K562 (cell line): ENCODE data around the gene ADK.

Experiments
- CTCF ChIP-seq, 3 experiments: IDR thresholded peaks in 2 of 3; conservative IDR thresholded peaks in 1 of 3; 2 replicates each; pipeline ENCODE4 v1.5.1; 2011 to 2012; ENCODE audit warnings: low read length in 3 of 3, mild to moderate bottlenecking in 3 of 3, control low read depth in 2 of 3, improper control_type of control experiment in 1 of 3, inconsistent platforms in 1 of 3, low read depth in 1 of 3, mixed read lengths in 1 of 3, moderate library complexity in 1 of 3; ENCODE audit not compliant: insufficient read depth in 2 of 3
- FOXK2 ChIP-seq, 2 experiments: fragments of 450-650 bp; IDR thresholded peaks in 1 of 2; conservative IDR thresholded peaks in 1 of 2; 2 replicates each; pipeline ENCODE4 v1.6.1; 2016; ENCODE audit warnings: low read depth in 2 of 2, mild to moderate bottlenecking in 1 of 2
- MLX ChIP-seq, 2 experiments: fragments of 450-650 bp in 1 of 2; sonication (generic) in 1 of 2; formaldehyde crosslinking; conservative IDR thresholded peaks; 2 replicates each; pipeline versions ENCODE4 v1.4.0 to v1.8.1; 2020 to 2022; ENCODE audit warnings: mild to moderate bottlenecking in 1 of 2, missing genetic modification reagents in 1 of 2
- MTA2 ChIP-seq: fragments of 450-650 bp; IDR thresholded peaks from 2 replicates; pipeline ENCODE4 v1.6.1; 2016; ENCODE audit warnings: low read depth
- PHF20 ChIP-seq: fragments of 450-650 bp; IDR thresholded peaks from 2 replicates; pipeline ENCODE4 v1.6.1; 2018; ENCODE audit not compliant: partially characterized antibody
- PKNOX1 ChIP-seq: fragments of 450-650 bp; IDR thresholded peaks from 2 replicates; pipeline ENCODE4 v1.6.1; 2016
- RAD51 ChIP-seq: fragments of 450-650 bp; IDR thresholded peaks from 2 replicates; pipeline ENCODE4 v1.7.1; 2016; ENCODE audit warnings: low read depth, mild to moderate bottlenecking, borderline replicate concordance
- SIX5 ChIP-seq, 2 experiments: IDR thresholded peaks; 2 replicates each; pipeline ENCODE4 v1.6.1; 2011; ENCODE audit warnings: low read length in 2 of 2, borderline replicate concordance in 1 of 2, low read depth in 1 of 2, mild to moderate bottlenecking in 1 of 2, moderate library complexity in 1 of 2; ENCODE audit not compliant: insufficient read depth in 1 of 2
- SP1 ChIP-seq: sonication (generic); formaldehyde crosslinking; IDR thresholded peaks from 2 replicates; pipeline ENCODE4 v1.8.1; 2022; ENCODE audit warnings: mild to moderate bottlenecking, missing genetic modification reagents
- TAF1 ChIP-seq: IDR thresholded peaks from 2 replicates; pipeline ENCODE4 v1.6.1; 2011; ENCODE audit warnings: mild to moderate bottlenecking, low read length, moderate library complexity; ENCODE audit not compliant: insufficient read depth, control insufficient read depth, severe bottlenecking; ENCODE audit errors: extremely low read depth
- TAF9B ChIP-seq: fragments of 450-650 bp; IDR thresholded peaks from 2 replicates; pipeline ENCODE4 v1.6.1; 2018; ENCODE audit warnings: mild to moderate bottlenecking; ENCODE audit not compliant: partially characterized antibody
- TOE1 ChIP-seq, 2 experiments: fragments of 450-650 bp in 1 of 2; sonication (generic) in 1 of 2; formaldehyde crosslinking in 1 of 2; IDR thresholded peaks; 2 replicates each; pipeline versions ENCODE4 v1.7.1 to v1.8.0; 2016 to 2022; ENCODE audit warnings: borderline replicate concordance in 2 of 2, mild to moderate bottlenecking in 2 of 2, antibody characterized with exemption in 1 of 2, inconsistent platforms in 1 of 2, low read depth in 1 of 2, missing genetic modification reagents in 1 of 2, moderate library complexity in 1 of 2
- ZNF431 ChIP-seq: sonication (generic); formaldehyde crosslinking; IDR thresholded peaks from 2 replicates; pipeline ENCODE4 v1.8.0; 2022; ENCODE audit warnings: mild to moderate bottlenecking, missing genetic modification reagents

- no peak for TF ChIP-seq TAF1
- TF ChIP-seq ZNF431 (CRISPR knock-in tag), result no peak
- TF ChIP-seq MTA2, result no peak
- no peak for TF ChIP-seq TAF9B
- no peak for TF ChIP-seq TOE1 (IDR thresholded peaks at IDR 0.05; ENCODE audit: borderline replicate concordance)
- TF ChIP-seq TOE1 (CRISPR knock-in tag; IDR thresholded peaks at IDR 0.05; ENCODE audit: borderline replicate concordance, low read depth), result no peak
- TF ChIP-seq PHF20, result no peak
- no peak for TF ChIP-seq PKNOX1
- no peak for TF ChIP-seq FOXK2 (conservative IDR thresholded peaks at IDR 0.05 in 1 of 2, IDR thresholded peaks at IDR 0.05 in 1 of 2; ENCODE audit: low read depth in 2 of 2)
- no peak for TF ChIP-seq RAD51
- TF ChIP-seq SP1, result no peak
- no peak for TF ChIP-seq MLX (CRISPR knock-in tag; conservative IDR thresholded peaks at IDR 0.05)
- no peak for TF ChIP-seq CTCF (IDR thresholded peaks at IDR 0.05 in 2 of 3, conservative IDR thresholded peaks at IDR 0.05 in 1 of 3; ENCODE audit: insufficient read depth in 2 of 3, low read depth in 1 of 3, low read length in 3 of 3)
- TF ChIP-seq SIX5 (IDR thresholded peaks at IDR 0.05; ENCODE audit: borderline replicate concordance in 1 of 2, insufficient read depth in 1 of 2, low read depth in 1 of 2, low read length in 2 of 2), result no peak
Measured at GRCh38 chr10:74650613-74651012, 499.6 kb downstream of the ADK start.
